ENCODE results near the gene ZNF398.

- TF ChIP-seq, protein P1, sequence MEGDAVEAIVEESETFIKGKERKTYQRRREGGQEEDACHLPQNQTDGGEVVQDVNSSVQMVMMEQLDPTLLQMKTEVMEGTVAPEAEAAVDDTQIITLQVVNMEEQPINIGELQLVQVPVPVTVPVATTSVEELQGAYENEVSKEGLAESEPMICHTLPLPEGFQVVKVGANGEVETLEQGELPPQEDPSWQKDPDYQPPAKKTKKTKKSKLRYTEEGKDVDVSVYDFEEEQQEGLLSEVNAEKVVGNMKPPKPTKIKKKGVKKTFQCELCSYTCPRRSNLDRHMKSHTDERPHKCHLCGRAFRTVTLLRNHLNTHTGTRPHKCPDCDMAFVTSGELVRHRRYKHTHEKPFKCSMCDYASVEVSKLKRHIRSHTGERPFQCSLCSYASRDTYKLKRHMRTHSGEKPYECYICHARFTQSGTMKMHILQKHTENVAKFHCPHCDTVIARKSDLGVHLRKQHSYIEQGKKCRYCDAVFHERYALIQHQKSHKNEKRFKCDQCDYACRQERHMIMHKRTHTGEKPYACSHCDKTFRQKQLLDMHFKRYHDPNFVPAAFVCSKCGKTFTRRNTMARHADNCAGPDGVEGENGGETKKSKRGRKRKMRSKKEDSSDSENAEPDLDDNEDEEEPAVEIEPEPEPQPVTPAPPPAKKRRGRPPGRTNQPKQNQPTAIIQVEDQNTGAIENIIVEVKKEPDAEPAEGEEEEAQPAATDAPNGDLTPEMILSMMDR (IDR thresholded peaks at IDR 0.05), result no peak
- no peak for TF ChIP-seq POLR2A (IDR thresholded peaks at IDR 0.05)
These were observed 47.5 kb downstream of the ZNF398 start for GRCh38 chr7:149194799-149195179.
